Keratinocyte (primary cell): ENCODE measurements around the gene MPP2. TPM values are rescaled to one million over a fixed set of nuclear protein-coding genes. Genes with fewer than 3 reads are reported as not detected.

Experiments used
- DNase-seq: peaks from one replicate; pipeline ENCODE4 v3.0.0-alpha.2; 2011; ENCODE audit warnings: low read depth, missing footprints, low spot score
- FAIRE-seq: peaks from 2 replicates; lab custom pipeline; 2011; peaks lifted over from hg19 to GRCh38; lab: Jason Lieb, UNC
- H2AFZ ChIP-seq: 2 replicates; pipeline ENCODE4 v1.6.0; 2012; ENCODE audit warnings: low read length, control low read depth, inconsistent platforms; ENCODE audit not compliant: control insufficient read depth
- H3K27ac ChIP-seq: 2 replicates; pipeline ENCODE4 v1.5.1; 2011; ENCODE audit warnings: low read length; ENCODE audit not compliant: control insufficient read depth, insufficient read depth
- H3K27me3 ChIP-seq: 3 replicates; pipeline ENCODE4 v1.6.0; 2011; ENCODE audit warnings: low read length; ENCODE audit not compliant: control insufficient read depth, insufficient read depth; ENCODE audit errors: extremely low read depth
- H3K36me3 ChIP-seq, 2 experiments: 2 replicates in 1 of 2; 3 replicates in 1 of 2; pipeline ENCODE4 v1.5.1; 2011; ENCODE audit warnings: low read length in 2 of 2, mild to moderate bottlenecking in 1 of 2; ENCODE audit not compliant: control insufficient read depth in 2 of 2, insufficient read depth in 2 of 2; ENCODE audit errors: extremely low read depth in 1 of 2
- H3K4me1 ChIP-seq: 3 replicates; pipeline ENCODE4 v1.5.1; 2011; ENCODE audit warnings: low read length; ENCODE audit not compliant: control insufficient read depth, insufficient read depth; ENCODE audit errors: extremely low read depth
- H3K4me2 ChIP-seq: 3 replicates; pipeline ENCODE4 v1.6.0; 2011; ENCODE audit warnings: low read depth, low read length; ENCODE audit not compliant: control insufficient read depth, insufficient read depth; ENCODE audit errors: extremely low read depth
- H3K4me3 ChIP-seq, 3 experiments: fragments of 200-600 bp in 1 of 3; sonication (generic) in 1 of 3; 2 replicates in 2 of 3; 3 replicates in 1 of 3; pipeline ENCODE4 v1.5.1; 2011 to 2016; ENCODE audit warnings: low read length in 3 of 3, mild to moderate bottlenecking in 3 of 3, control low read depth in 2 of 3, inconsistent platforms in 1 of 3, low read depth in 1 of 3, mixed read lengths in 1 of 3, mixed run types in 1 of 3, moderate library complexity in 1 of 3; ENCODE audit not compliant: control insufficient read depth in 2 of 3, insufficient read depth in 2 of 3; ENCODE audit errors: extremely low read depth in 1 of 3
- H3K79me2 ChIP-seq: 2 replicates; pipeline ENCODE4 v1.6.0; 2012; ENCODE audit warnings: low read length; ENCODE audit not compliant: control insufficient read depth, insufficient read depth
- H3K9ac ChIP-seq: 3 replicates; pipeline ENCODE4 v1.6.0; 2011; ENCODE audit warnings: low read length; ENCODE audit not compliant: control insufficient read depth, insufficient read depth; ENCODE audit errors: extremely low read depth
- H3K9me1 ChIP-seq: 3 replicates; pipeline ENCODE4 v1.6.0; 2011; ENCODE audit warnings: low read length; ENCODE audit not compliant: control insufficient read depth, insufficient read depth; ENCODE audit errors: extremely low read depth
- H3K9me3 ChIP-seq: 2 replicates; pipeline ENCODE4 v1.5.1; 2012; ENCODE audit warnings: low read depth, low read length; ENCODE audit not compliant: control insufficient read depth
- H4K20me1 ChIP-seq: 3 replicates; pipeline ENCODE4 v1.6.0; 2011; ENCODE audit warnings: low read length; ENCODE audit not compliant: control insufficient read depth, insufficient read depth; ENCODE audit errors: extremely low read depth
- EZH2 ChIP-seq: IDR thresholded peaks from one replicate; pipeline ENCODE4 v1.6.1; 2012; ENCODE audit warnings: inconsistent platforms, mild to moderate bottlenecking, low read length, moderate library complexity
- dilution Hi-C: fragments of 300-500 bp; cut with MboI; formaldehyde crosslinking; loops from one replicate; pipeline ENCODE4 v1.7.0; 2020; ENCODE audit warnings: low sequenced_read_pairs; ENCODE audit not compliant: extremely low pct_ligation_motif_present
- polyA plus RNA-seq, 5 experiments: library from polyadenylated mRNA; depleted of rRNA in 3 of 5; stranded (reverse) in 3 of 5; stranded (forward) in 1 of 5; unstranded in 1 of 5; fragments of >200 nt; gene quantifications; 1 replicate in 1 of 5; 2 replicates in 3 of 5; 3 replicates in 1 of 5; pipeline versions ENCODE4 v1.2.1 to v1.2.3, GENCODE V29; 2011 to 2012; ENCODE audit warnings: missing spikeins in 2 of 5, low read depth in 1 of 5, low replicate concordance in 1 of 5
- TF ChIP-seq, protein P1 (sequence below), 3 experiments: IDR thresholded peaks in 1 of 3; conservative IDR thresholded peaks in 1 of 3; optimal IDR thresholded peaks in 1 of 3; 2 replicates in 2 of 3; 3 replicates in 1 of 3; pipeline versions ENCODE3 to v1.5.1; 2011; ENCODE audit warnings: low read length in 3 of 3, mild to moderate bottlenecking in 3 of 3, moderate library complexity in 2 of 3, control low read depth in 1 of 3, inconsistent platforms in 1 of 3; ENCODE audit not compliant: insufficient read depth in 2 of 3; ENCODE audit errors: extremely low read depth in 1 of 3

Gene MPP2
- polyA plus RNA-seq, 1 donor (not counting 4 experiments of a cell fraction or from before 2014, with no cell fraction given) = 0.12 TPM

DNA sequence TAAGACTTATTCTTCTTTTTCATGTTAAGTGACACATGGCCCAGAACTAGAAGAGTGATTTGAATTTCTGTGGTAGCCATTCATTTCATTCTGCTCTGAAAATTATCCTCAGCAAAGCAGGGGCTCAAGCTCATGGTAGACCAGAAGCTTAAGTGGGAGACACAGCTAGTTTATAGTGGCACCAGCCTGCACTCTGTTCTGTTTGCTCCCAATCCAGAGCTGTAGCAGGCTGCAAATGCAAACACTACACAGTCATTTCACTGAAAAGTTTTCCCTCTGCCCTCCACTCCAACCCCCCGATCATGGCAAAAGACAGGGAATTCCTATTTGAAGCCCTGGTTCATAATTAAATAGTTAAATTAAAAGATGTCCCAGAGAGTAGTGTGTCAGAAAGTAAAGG lies 17.1 kb downstream of the MPP2 start:
- no peaks in the 10 kb centered on the region for H3K9me1 ChIP-seq
- H3K27ac ChIP-seq = no peak overlapping the region
- H3K27me3 ChIP-seq = no peaks in the 10 kb centered on the region
- no peak overlapping the region for H3K4me3 ChIP-seq
- H3K79me2 ChIP-seq = no peaks in the 10 kb centered on the region
- no peaks in the 10 kb centered on the region for H4K20me1 ChIP-seq
- DNase-seq (no peak), FAIRE-seq (no peak)
- H2AFZ ChIP-seq = no peak overlapping the region
- no peak overlapping the region for H3K9ac ChIP-seq
- H3K4me1 ChIP-seq = no peaks in the 10 kb centered on the region
- dilution Hi-C loops = no loop called here
- no peaks in the 10 kb centered on the region for H3K9me3 ChIP-seq
- no peaks in the 10 kb centered on the region for H3K36me3 ChIP-seq
- H3K4me2 ChIP-seq = no peak overlapping the region
- TF ChIP-seq EZH2 = no peak
- TF ChIP-seq, protein P1, sequence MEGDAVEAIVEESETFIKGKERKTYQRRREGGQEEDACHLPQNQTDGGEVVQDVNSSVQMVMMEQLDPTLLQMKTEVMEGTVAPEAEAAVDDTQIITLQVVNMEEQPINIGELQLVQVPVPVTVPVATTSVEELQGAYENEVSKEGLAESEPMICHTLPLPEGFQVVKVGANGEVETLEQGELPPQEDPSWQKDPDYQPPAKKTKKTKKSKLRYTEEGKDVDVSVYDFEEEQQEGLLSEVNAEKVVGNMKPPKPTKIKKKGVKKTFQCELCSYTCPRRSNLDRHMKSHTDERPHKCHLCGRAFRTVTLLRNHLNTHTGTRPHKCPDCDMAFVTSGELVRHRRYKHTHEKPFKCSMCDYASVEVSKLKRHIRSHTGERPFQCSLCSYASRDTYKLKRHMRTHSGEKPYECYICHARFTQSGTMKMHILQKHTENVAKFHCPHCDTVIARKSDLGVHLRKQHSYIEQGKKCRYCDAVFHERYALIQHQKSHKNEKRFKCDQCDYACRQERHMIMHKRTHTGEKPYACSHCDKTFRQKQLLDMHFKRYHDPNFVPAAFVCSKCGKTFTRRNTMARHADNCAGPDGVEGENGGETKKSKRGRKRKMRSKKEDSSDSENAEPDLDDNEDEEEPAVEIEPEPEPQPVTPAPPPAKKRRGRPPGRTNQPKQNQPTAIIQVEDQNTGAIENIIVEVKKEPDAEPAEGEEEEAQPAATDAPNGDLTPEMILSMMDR (optimal IDR thresholded peaks at IDR 0.05 in 1 of 3, IDR thresholded peaks at IDR 0.05 in 1 of 3, conservative IDR thresholded peaks at IDR 0.05 in 1 of 3; ENCODE audit: extremely low read depth in 1 of 3, insufficient read depth in 2 of 3, low read length in 3 of 3) = no peak

DNA sequence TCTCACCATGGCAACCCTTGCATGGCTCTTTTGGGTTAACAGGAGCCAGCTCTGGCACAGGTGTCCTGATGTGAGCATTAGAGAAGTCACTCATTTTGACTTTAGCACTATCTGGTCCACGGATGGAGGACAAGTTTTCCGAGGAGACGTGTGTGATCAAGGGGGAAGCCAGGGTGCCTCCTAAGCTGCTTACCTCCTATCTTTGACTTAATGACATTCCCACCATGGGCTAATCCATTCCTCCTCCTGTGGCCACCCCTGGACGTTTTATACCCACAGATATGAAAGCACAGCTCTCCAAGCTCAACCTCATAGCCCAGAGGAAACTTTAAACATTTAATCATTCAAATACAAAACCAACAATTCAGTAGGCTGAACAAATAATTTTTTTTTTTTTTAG lies 18.8 kb downstream of the MPP2 start:
- DNase-seq = no peak
- dilution Hi-C loops = no loop called here
- no peak for FAIRE-seq

More for the DNA sequence above, 18.8 kb downstream of the MPP2 start:
- no peaks in the 10 kb centered on the region for H3K36me3 ChIP-seq
- H3K4me3 ChIP-seq = no peak overlapping the region
- no peaks in the 10 kb centered on the region for H4K20me1 ChIP-seq
- H2AFZ ChIP-seq = no peak overlapping the region
- no peaks in the 10 kb centered on the region for H3K4me1 ChIP-seq
- no peak overlapping the region for H3K27ac ChIP-seq
- H3K9me3 ChIP-seq = no peaks in the 10 kb centered on the region
- H3K9ac ChIP-seq = no peak overlapping the region
- TF ChIP-seq EZH2 = no peak
- TF ChIP-seq, protein P1 (optimal IDR thresholded peaks at IDR 0.05 in 1 of 3, IDR thresholded peaks at IDR 0.05 in 1 of 3, conservative IDR thresholded peaks at IDR 0.05 in 1 of 3; ENCODE audit: extremely low read depth in 1 of 3, insufficient read depth in 2 of 3, low read length in 3 of 3) = no peak
- H3K9me1 ChIP-seq = no peaks in the 10 kb centered on the region
- no peak overlapping the region for H3K4me2 ChIP-seq
- H3K79me2 ChIP-seq = no peaks in the 10 kb centered on the region
- H3K27me3 ChIP-seq = no peaks in the 10 kb centered on the region
